ENCODE data around the gene SCD5.

SCD5 gene

GRCh38 chr4:82748810-82749470 is 49.7 kb downstream of the SCD5 start:
- H3K4me1 ChIP-seq (ENCODE audit: control insufficient read depth, insufficient read depth, low read length, poor library complexity, severe bottlenecking): no peaks in the 10 kb centered on the region
- H3K4me3 ChIP-seq (ENCODE audit: insufficient read depth, low read depth, low read length, poor library complexity, severe bottlenecking): no peak overlapping the region
- H3K27ac ChIP-seq (ENCODE audit: insufficient read depth, low read length, poor library complexity, severe bottlenecking): no peak overlapping the region
- H3K36me3 ChIP-seq (ENCODE audit: control insufficient read depth, insufficient read depth, low read length): no peaks in the 10 kb centered on the region
- H3K27me3 ChIP-seq (replicated peaks; ENCODE audit: control insufficient read depth, insufficient read depth, low read length, poor library complexity, severe bottlenecking): no peaks in the 10 kb centered on the region
- H3K9me3 ChIP-seq (ENCODE audit: control insufficient read depth, low read length): no peaks in the 10 kb centered on the region
- no peak for DNase-seq

GRCh38 chr4:82747686-82748575 is 50.7 kb downstream of the SCD5 start:
- Histone ChIP-seq H3K36me3 (ENCODE audit: control insufficient read depth, insufficient read depth, low read length) (no peaks in the 10 kb centered on the region), H3K4me3 (ENCODE audit: insufficient read depth, low read depth, low read length, poor library complexity, severe bottlenecking) (no peak overlapping the region), H3K9me3 (ENCODE audit: control insufficient read depth, low read length) (no peaks in the 10 kb centered on the region), H3K27ac (ENCODE audit: insufficient read depth, low read length, poor library complexity, severe bottlenecking) (no peak overlapping the region), H3K27me3 (replicated peaks; ENCODE audit: control insufficient read depth, insufficient read depth, low read length, poor library complexity, severe bottlenecking) (no peaks in the 10 kb centered on the region), H3K4me1 (ENCODE audit: control insufficient read depth, insufficient read depth, low read length, poor library complexity, severe bottlenecking) (no peaks in the 10 kb centered on the region)
- DNase-seq: no peak

- Histone ChIP-seq H3K4me3 (ENCODE audit: insufficient read depth, low read depth, low read length, poor library complexity, severe bottlenecking) (no peak overlapping the region), H3K27ac (ENCODE audit: insufficient read depth, low read length, poor library complexity, severe bottlenecking) (no peak overlapping the region), H3K4me1 (ENCODE audit: control insufficient read depth, insufficient read depth, low read length, poor library complexity, severe bottlenecking) (no peaks in the 10 kb centered on the region), H3K27me3 (replicated peaks; ENCODE audit: control insufficient read depth, insufficient read depth, low read length, poor library complexity, severe bottlenecking) (no peaks in the 10 kb centered on the region), H3K9me3 (ENCODE audit: control insufficient read depth, low read length) (no peaks in the 10 kb centered on the region), H3K36me3 (ENCODE audit: control insufficient read depth, insufficient read depth, low read length) (no peaks in the 10 kb centered on the region)
- no peak for DNase-seq
Measured at GRCh38 chr4:82746705-82747574, 51.7 kb downstream of the SCD5 start.

GRCh38 chr4:82745173-82745842 is 53.3 kb downstream of the SCD5 start:
- Histone ChIP-seq H3K27ac (ENCODE audit: insufficient read depth, low read length, poor library complexity, severe bottlenecking) (no peak overlapping the region), H3K4me3 (ENCODE audit: insufficient read depth, low read depth, low read length, poor library complexity, severe bottlenecking) (no peak overlapping the region), H3K36me3 (ENCODE audit: control insufficient read depth, insufficient read depth, low read length) (no peaks in the 10 kb centered on the region), H3K9me3 (ENCODE audit: control insufficient read depth, low read length) (no peaks in the 10 kb centered on the region), H3K4me1 (ENCODE audit: control insufficient read depth, insufficient read depth, low read length, poor library complexity, severe bottlenecking) (no peaks in the 10 kb centered on the region), H3K27me3 (replicated peaks; ENCODE audit: control insufficient read depth, insufficient read depth, low read length, poor library complexity, severe bottlenecking) (no peaks in the 10 kb centered on the region)
- no peak for DNase-seq

- H3K4me3 ChIP-seq (ENCODE audit: insufficient read depth, low read depth, low read length, poor library complexity, severe bottlenecking): no peak overlapping the region
- no peaks in the 10 kb centered on the region for H3K36me3 ChIP-seq (ENCODE audit: control insufficient read depth, insufficient read depth, low read length)
- no peak overlapping the region for H3K27ac ChIP-seq (ENCODE audit: insufficient read depth, low read length, poor library complexity, severe bottlenecking)
- DNase-seq: no peak
- H3K27me3 ChIP-seq (replicated peaks; ENCODE audit: control insufficient read depth, insufficient read depth, low read length, poor library complexity, severe bottlenecking): no peaks in the 10 kb centered on the region
- H3K4me1 ChIP-seq (ENCODE audit: control insufficient read depth, insufficient read depth, low read length, poor library complexity, severe bottlenecking): no peaks in the 10 kb centered on the region
- no peaks in the 10 kb centered on the region for H3K9me3 ChIP-seq (ENCODE audit: control insufficient read depth, low read length)
Measured at GRCh38 chr4:82744284-82744968, 54.2 kb downstream of the SCD5 start.

GRCh38 chr4:82741188-82741587 is 57.4 kb downstream of the SCD5 start:
- no peak for DNase-seq
- Histone ChIP-seq H3K27me3 (replicated peaks; ENCODE audit: control insufficient read depth, insufficient read depth, low read length, poor library complexity, severe bottlenecking) (no peaks in the 10 kb centered on the region), H3K9me3 (ENCODE audit: control insufficient read depth, low read length) (no peaks in the 10 kb centered on the region), H3K36me3 (ENCODE audit: control insufficient read depth, insufficient read depth, low read length) (no peaks in the 10 kb centered on the region), H3K4me3 (ENCODE audit: insufficient read depth, low read depth, low read length, poor library complexity, severe bottlenecking) (no peak overlapping the region), H3K4me1 (ENCODE audit: control insufficient read depth, insufficient read depth, low read length, poor library complexity, severe bottlenecking) (no peaks in the 10 kb centered on the region), H3K27ac (ENCODE audit: insufficient read depth, low read length, poor library complexity, severe bottlenecking) (no peak overlapping the region)

GRCh38 chr4:82739287-82740190 is 59.1 kb downstream of the SCD5 start:
- no peaks in the 10 kb centered on the region for H3K4me1 ChIP-seq (ENCODE audit: control insufficient read depth, insufficient read depth, low read length, poor library complexity, severe bottlenecking)
- no peaks in the 10 kb centered on the region for H3K9me3 ChIP-seq (ENCODE audit: control insufficient read depth, low read length)
- no peaks in the 10 kb centered on the region for H3K27me3 ChIP-seq (replicated peaks; ENCODE audit: control insufficient read depth, insufficient read depth, low read length, poor library complexity, severe bottlenecking)
- no peak overlapping the region for H3K4me3 ChIP-seq (ENCODE audit: insufficient read depth, low read depth, low read length, poor library complexity, severe bottlenecking)
- no peaks in the 10 kb centered on the region for H3K36me3 ChIP-seq (ENCODE audit: control insufficient read depth, insufficient read depth, low read length)
- peak in 2 of 3 donors; percentile 12 to 24 for DNase-seq
- H3K27ac ChIP-seq (ENCODE audit: insufficient read depth, low read length, poor library complexity, severe bottlenecking): no peak overlapping the region

GRCh38 chr4:82737354-82737753 is 61.2 kb downstream of the SCD5 start:
- no peaks in the 10 kb centered on the region for H3K4me1 ChIP-seq (ENCODE audit: control insufficient read depth, insufficient read depth, low read length, poor library complexity, severe bottlenecking)

More at GRCh38 chr4:82737354-82737753, 61.2 kb downstream of the SCD5 start:
- Histone ChIP-seq H3K27me3 (replicated peaks; ENCODE audit: control insufficient read depth, insufficient read depth, low read length, poor library complexity, severe bottlenecking) (no peaks in the 10 kb centered on the region), H3K36me3 (ENCODE audit: control insufficient read depth, insufficient read depth, low read length) (no peaks in the 10 kb centered on the region), H3K9me3 (ENCODE audit: control insufficient read depth, low read length) (no peaks in the 10 kb centered on the region), H3K27ac (ENCODE audit: insufficient read depth, low read length, poor library complexity, severe bottlenecking) (no peak overlapping the region), H3K4me3 (ENCODE audit: insufficient read depth, low read depth, low read length, poor library complexity, severe bottlenecking) (no peak overlapping the region)
- DNase-seq: no peak

All from effector memory CD4-positive, alpha-beta T cell (primary cell).